SU-DHL-6 (cell line): Measurements from ENCODE around the gene SPANXD.

Experiments
- H2AFZ ChIP-seq: fragments of 200-600 bp; sonication (generic); 2 replicates; pipeline ENCODE4 v1.6.1; 2014; ENCODE audit warnings: low read depth, mild to moderate bottlenecking, moderate library complexity, mixed read lengths, antibody characterized with exemption, low read length; ENCODE audit not compliant: severe bottlenecking
- H3F3A ChIP-seq: fragments of 200-600 bp; shearing (Covaris generic); 2 replicates; pipeline ENCODE4 v1.6.0; 2016; ENCODE audit warnings: antibody characterized with exemption, mild to moderate bottlenecking; ENCODE audit not compliant: insufficient read depth
- H3K27ac ChIP-seq: fragments of 200-600 bp; sonication (generic); 2 replicates; pipeline ENCODE4 v1.5.1; 2016; ENCODE audit warnings: low read depth, mild to moderate bottlenecking, low read length, moderate library complexity, mixed read lengths
- H3K27me3 ChIP-seq: fragments of 200-600 bp; sonication (generic), shearing (Covaris generic); 2 replicates; pipeline ENCODE4 v1.6.0; 2014; ENCODE audit warnings: mild to moderate bottlenecking, low read length
- H3K36me3 ChIP-seq: fragments of 200-600 bp; sonication (generic); 2 replicates; pipeline ENCODE4 v1.6.1; 2014; ENCODE audit warnings: mild to moderate bottlenecking, low read length, mixed read lengths
- H3K4me2 ChIP-seq: fragments of 300-600, 200-600 bp; shearing (Covaris generic), sonication (generic); 2 replicates; pipeline ENCODE4 v1.6.0; 2014; ENCODE audit warnings: low read length, low read depth, mild to moderate bottlenecking; ENCODE audit not compliant: poor library complexity, severe bottlenecking
- H3K4me3 ChIP-seq: fragments of 200-600 bp; sonication (generic); 2 replicates; pipeline ENCODE4 v1.5.1; 2014; ENCODE audit warnings: antibody characterized with exemption, low read length, mild to moderate bottlenecking, mixed read lengths; ENCODE audit not compliant: insufficient read depth, poor library complexity, severe bottlenecking
- H3K79me2 ChIP-seq: fragments of 200-600 bp; sonication (generic); 2 replicates; pipeline ENCODE4 v1.6.1; 2014; ENCODE audit warnings: mild to moderate bottlenecking, low read length, moderate library complexity; ENCODE audit not compliant: insufficient read depth
- H3K9ac ChIP-seq: fragments of 200-600 bp; sonication (generic); 2 replicates; pipeline ENCODE4 v1.7.0; 2014; ENCODE audit warnings: mild to moderate bottlenecking, low read length
- H3K9me2 ChIP-seq: fragments of 200-600 bp; sonication (generic); replicated peaks from 2 replicates; pipeline ENCODE4 v1.6.1; 2014; ENCODE audit warnings: low read length; ENCODE audit not compliant: insufficient read depth
- H3K9me3 ChIP-seq: fragments of 200-600 bp; sonication (generic); 2 replicates; pipeline ENCODE4 v1.6.1; 2014; ENCODE audit warnings: low read length, mixed read lengths; ENCODE audit not compliant: insufficient read depth
- H4K20me1 ChIP-seq: fragments of 200-600 bp; sonication (generic); 2 replicates; pipeline ENCODE4 v1.6.1; 2014; ENCODE audit warnings: low read depth, mild to moderate bottlenecking, antibody characterized with exemption, low read length, moderate library complexity, mixed read lengths
- CTCF ChIP-seq: fragments of 200-600 bp; sonication (generic); IDR thresholded peaks from one replicate; pipeline ENCODE4 v1.5.1; 2017; ENCODE audit warnings: antibody characterized with exemption, mild to moderate bottlenecking, low read length, moderate library complexity; ENCODE audit not compliant: insufficient read depth, poor library complexity, severe bottlenecking
- EZH2phosphoT487 ChIP-seq: fragments of 200-600 bp; sonication (generic), shearing (Covaris generic); conservative IDR thresholded peaks from 2 replicates; pipeline ENCODE4 v1.6.1; 2018; ENCODE audit warnings: mild to moderate bottlenecking, antibody characterized with exemption, low read length, moderate library complexity, mixed read lengths

Gene SPANXD

GRCh38 chrX:141662781-141663180 lies 35.8 kb downstream of the SPANXD start:
- Histone ChIP-seq H3K79me2 (no peaks in the 10 kb centered on the region), H3K27me3 (no peaks in the 10 kb centered on the region), H3K9me2 (no peaks in the 10 kb centered on the region), H3K27ac (no peak overlapping the region), H3K9ac (no peak overlapping the region), H4K20me1 (no peaks in the 10 kb centered on the region), H3K9me3 (no peaks in the 10 kb centered on the region), H3K36me3 (no peaks in the 10 kb centered on the region), H2AFZ (no peak overlapping the region), H3F3A (no peaks in the 10 kb centered on the region), H3K4me2 (no peak overlapping the region), H3K4me3 (no peak overlapping the region)
- TF ChIP-seq EZH2phosphoT487 (no peak), CTCF (no peak)

GRCh38 chrX:141652286-141652685 lies 46.3 kb downstream of the SPANXD start:
- Histone ChIP-seq H3K4me2 (no peak overlapping the region), H3K27ac (no peak overlapping the region), H4K20me1 (no peaks in the 10 kb centered on the region), H3K79me2 (no peaks in the 10 kb centered on the region), H3K4me3 (no peak overlapping the region), H3K9me2 (no peaks in the 10 kb centered on the region), H3F3A (no peaks in the 10 kb centered on the region), H2AFZ (no peak overlapping the region), H3K9ac (no peak overlapping the region), H3K9me3 (no peaks in the 10 kb centered on the region), H3K36me3 (no peaks in the 10 kb centered on the region), H3K27me3 (no peaks in the 10 kb centered on the region)
- TF ChIP-seq CTCF (no peak), EZH2phosphoT487 (no peak)
